Endometrial microvascular endothelial cells (primary cell): Measurements from ENCODE around the gene MYO9B. TPM values are rescaled to one million over a fixed set of nuclear protein-coding genes. Genes with fewer than 3 reads are reported as not detected.
"Not testable (repeated sequence)": the region's sequence is repeated elsewhere in the genome, so short reads cannot be mapped to it uniquely, and the experiment has no call there.

Experiments
- in situ Hi-C: cut with HindIII; loops from 2 replicates; pipeline ENCODE4 v1.10.0; 2017; ENCODE audit warnings: low sequenced_read_pairs, low pct_unique_long_range_greater_than_20kb; ENCODE audit errors: inconsistent ontology term
- total RNA-seq: library from RNA; depleted of rRNA; stranded (reverse); fragments of >200 nt; gene quantifications from one replicate; pipeline ENCODE4 v1.2.3, GENCODE V29; 2015; ENCODE audit errors: inconsistent ontology term

Gene MYO9B
- total RNA-seq, 1 donor from 2014 or later = 60.7 TPM

GRCh38 chr19:17135001-17135853 is 59.6 kb downstream of the MYO9B start:
- in situ Hi-C loops = no loop called here

GRCh38 chr19:17136021-17136420 is 60.4 kb downstream of the MYO9B start:
- in situ Hi-C loops = no loop called here

- in situ Hi-C loops = no loop called here
Observed at GRCh38 chr19:17136617-17137016, 61.0 kb downstream of the MYO9B start.

GRCh38 chr19:17137417-17137816 is 61.8 kb downstream of the MYO9B start:
- in situ Hi-C loops = no loop called here

GRCh38 chr19:17138052-17138846 is 62.7 kb downstream of the MYO9B start:
- in situ Hi-C loops = not testable (repeated sequence)

- in situ Hi-C loops = no loop called here
Observed at GRCh38 chr19:17138937-17139598, 63.5 kb downstream of the MYO9B start.

GRCh38 chr19:17144771-17145170 is 69.2 kb downstream of the MYO9B start:
- in situ Hi-C loops = not testable (repeated sequence)

GRCh38 chr19:17145546-17146497 is 70.2 kb downstream of the MYO9B start:
- in situ Hi-C loops = no loop called here

GRCh38 chr19:17148130-17148529 is 72.6 kb downstream of the MYO9B start:
- in situ Hi-C loops = no loop called here

- in situ Hi-C loops = no loop called here
Observed at GRCh38 chr19:17149393-17150135, 74.0 kb downstream of the MYO9B start.

GRCh38 chr19:17153996-17154395 is 78.4 kb downstream of the MYO9B start:
- in situ Hi-C loops = no loop called here

- in situ Hi-C loops = no loop called here
Observed at GRCh38 chr19:17155251-17155650, 79.7 kb downstream of the MYO9B start.

- in situ Hi-C loops = no loop called here
Observed at GRCh38 chr19:17156296-17156946, 80.8 kb downstream of the MYO9B start.

- in situ Hi-C loops = no loop called here
Observed at GRCh38 chr19:17156947-17157302, 81.3 kb downstream of the MYO9B start.

- in situ Hi-C loops = no loop called here
Observed at GRCh38 chr19:17158584-17158983, 83.0 kb downstream of the MYO9B start.

GRCh38 chr19:17159466-17160393 is 84.2 kb downstream of the MYO9B start:
- in situ Hi-C loops = no loop called here
